Measurements from ENCODE around the gene CERS4.
"Not testable (repeated sequence)": the region's sequence is repeated elsewhere in the genome, so short reads cannot be mapped to it uniquely, and the experiment has no call there.

Gene CERS4

DNA sequence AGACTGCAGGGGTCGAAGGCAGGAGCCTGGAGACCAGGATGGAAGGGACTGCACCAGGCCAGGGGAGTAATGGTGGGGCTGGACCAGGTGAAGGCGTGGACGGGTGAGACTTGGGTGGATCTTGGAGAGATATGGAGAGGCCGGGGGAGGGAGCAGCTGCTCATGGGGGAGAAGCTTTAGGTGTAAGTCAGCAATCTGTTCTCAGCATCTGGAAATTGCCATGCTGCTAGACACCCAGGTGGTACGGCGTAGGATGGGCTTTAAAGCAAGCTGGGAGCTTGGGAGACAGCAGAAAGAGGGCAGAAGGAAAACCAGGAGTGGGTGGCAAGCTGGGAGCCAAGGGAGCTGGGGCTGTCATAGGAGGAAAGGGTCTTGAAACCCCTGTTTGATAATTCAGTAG is 3.0 kb downstream of the CERS4 start:
- in situ Hi-C loops (cut with HindIII; ENCODE audit: low sequenced_read_pairs) = no loop called here
- DNase-seq (ENCODE audit: low read depth, low spot score) = no peak
- TF ChIP-seq, protein P1, sequence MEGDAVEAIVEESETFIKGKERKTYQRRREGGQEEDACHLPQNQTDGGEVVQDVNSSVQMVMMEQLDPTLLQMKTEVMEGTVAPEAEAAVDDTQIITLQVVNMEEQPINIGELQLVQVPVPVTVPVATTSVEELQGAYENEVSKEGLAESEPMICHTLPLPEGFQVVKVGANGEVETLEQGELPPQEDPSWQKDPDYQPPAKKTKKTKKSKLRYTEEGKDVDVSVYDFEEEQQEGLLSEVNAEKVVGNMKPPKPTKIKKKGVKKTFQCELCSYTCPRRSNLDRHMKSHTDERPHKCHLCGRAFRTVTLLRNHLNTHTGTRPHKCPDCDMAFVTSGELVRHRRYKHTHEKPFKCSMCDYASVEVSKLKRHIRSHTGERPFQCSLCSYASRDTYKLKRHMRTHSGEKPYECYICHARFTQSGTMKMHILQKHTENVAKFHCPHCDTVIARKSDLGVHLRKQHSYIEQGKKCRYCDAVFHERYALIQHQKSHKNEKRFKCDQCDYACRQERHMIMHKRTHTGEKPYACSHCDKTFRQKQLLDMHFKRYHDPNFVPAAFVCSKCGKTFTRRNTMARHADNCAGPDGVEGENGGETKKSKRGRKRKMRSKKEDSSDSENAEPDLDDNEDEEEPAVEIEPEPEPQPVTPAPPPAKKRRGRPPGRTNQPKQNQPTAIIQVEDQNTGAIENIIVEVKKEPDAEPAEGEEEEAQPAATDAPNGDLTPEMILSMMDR (IDR thresholded peaks at IDR 0.05; ENCODE audit: low read depth, low read length) = no peak
- no peak overlapping the region for H3K4me3 ChIP-seq (ENCODE audit: low read depth, low read length)

DNA sequence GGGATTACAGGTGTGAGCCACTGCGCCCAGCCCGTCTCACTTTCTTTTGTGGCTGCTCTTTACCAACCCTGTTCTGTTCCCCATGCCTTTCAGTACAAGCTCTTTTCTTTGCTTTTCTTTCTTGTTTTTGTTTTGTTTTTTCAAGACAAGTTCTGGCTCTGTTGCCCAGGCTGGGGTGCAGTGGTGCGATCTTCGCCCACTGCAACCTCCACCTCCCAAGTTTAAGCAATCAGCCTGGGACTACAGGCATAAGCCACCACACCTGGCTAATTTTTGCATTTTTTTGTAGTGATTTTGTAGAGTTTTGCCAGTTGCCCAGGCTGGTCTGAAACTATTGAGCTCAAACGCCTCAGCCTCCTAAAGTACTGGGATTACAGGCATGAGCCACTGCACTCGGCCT is 3.7 kb downstream of the CERS4 start:
- in situ Hi-C loops (cut with HindIII; ENCODE audit: low sequenced_read_pairs) = no loop called here
- H3K4me3 ChIP-seq (ENCODE audit: low read depth, low read length) = no peak overlapping the region
- TF ChIP-seq, protein P1 (IDR thresholded peaks at IDR 0.05; ENCODE audit: low read depth, low read length) = no peak
- DNase-seq (ENCODE audit: low read depth, low spot score) = no peak

DNA sequence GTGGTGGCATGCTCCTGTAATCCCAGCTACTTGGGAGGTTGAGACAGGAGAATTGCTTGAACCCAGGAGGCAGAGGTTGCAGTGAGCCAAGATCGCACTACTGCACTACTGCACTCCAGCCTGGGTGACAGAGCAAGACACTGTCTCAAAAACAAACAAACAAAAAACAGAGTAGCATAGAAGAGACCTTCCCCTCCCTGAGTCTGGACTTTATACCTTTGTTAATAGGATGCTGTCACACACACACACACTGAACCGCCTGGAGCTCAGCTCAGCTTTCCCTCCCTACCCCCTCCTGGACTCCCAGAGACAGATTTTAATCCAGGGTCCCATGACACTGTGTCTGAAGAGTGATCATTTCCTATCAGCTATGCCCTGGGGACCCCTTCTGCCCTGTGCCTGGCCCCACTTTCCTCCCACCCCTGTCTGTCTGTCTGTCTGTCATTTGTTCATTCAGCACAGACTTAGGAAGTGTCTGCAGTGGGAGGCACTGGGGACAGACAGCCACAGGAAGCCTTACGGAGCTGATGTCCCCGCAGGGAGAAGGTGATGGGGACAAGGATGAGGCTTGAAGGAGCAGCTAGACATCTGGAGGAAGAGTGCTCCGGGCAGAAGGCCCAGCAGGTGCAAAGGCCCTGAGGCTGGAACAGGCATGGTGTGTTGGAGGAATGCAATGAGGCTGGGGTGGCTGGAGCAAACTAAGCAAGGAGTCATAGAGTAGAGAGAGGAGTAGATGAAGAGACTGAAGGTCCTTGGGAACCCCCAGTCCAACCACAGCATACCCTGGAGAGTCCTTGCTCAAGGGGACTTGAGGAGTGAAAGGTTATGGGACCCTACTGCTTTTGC is 4.9 kb downstream of the CERS4 start:
- no peak for DNase-seq (ENCODE audit: low read depth, low spot score)
- in situ Hi-C loops (cut with HindIII; ENCODE audit: low sequenced_read_pairs) = no loop called here
- TF ChIP-seq, protein P1 (IDR thresholded peaks at IDR 0.05; ENCODE audit: low read depth, low read length) = no peak
- no peak overlapping the region for H3K4me3 ChIP-seq (ENCODE audit: low read depth, low read length)

DNA sequence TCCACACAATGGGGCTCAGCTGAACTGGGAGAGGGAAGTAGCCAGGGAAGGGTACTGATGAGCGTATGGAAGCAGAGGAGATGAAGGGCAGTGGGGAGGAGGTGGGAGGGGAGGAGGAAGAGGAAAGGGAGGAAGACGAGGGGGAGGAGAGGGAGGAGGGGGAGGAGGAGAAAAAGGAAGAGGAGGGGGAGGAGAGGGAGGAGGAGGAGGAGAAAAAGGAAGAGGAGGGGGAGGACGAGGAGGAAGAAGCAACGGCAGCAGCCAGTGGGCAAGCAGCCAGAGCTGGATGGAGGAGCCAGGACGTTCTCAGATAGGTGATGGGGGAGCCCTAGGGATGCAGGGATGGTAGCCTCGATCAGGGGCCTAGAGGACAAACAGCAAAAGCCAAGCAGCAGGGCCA is 5.6 kb downstream of the CERS4 start:
- H3K4me3 ChIP-seq (ENCODE audit: low read depth, low read length) = no peak overlapping the region
- TF ChIP-seq, protein P1 (IDR thresholded peaks at IDR 0.05; ENCODE audit: low read depth, low read length) = no peak
- no peak for DNase-seq (ENCODE audit: low read depth, low spot score)
- in situ Hi-C loops (cut with HindIII; ENCODE audit: low sequenced_read_pairs) = no loop called here

DNA sequence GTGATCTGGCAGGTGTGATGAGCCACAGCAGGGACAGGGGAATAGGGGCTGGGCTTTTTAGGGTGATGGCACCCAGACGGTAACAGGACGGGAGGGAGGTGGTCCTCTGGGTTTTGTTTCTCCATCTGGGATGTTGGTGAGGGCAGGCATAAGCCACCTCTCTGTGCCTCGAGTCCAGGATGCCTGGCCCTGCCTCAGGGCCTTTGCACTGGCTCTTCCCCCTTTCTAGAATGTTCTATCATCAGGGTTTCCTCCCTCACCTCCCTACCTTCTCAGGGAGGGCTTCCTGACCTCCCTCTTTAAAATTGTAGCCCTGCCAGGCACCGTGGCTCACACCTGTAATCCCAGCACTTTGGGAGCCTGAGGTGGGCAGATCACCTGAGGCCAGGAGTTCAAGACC is 6.6 kb downstream of the CERS4 start:
- no peak for DNase-seq (ENCODE audit: low read depth, low spot score)
- in situ Hi-C loops (cut with HindIII; ENCODE audit: low sequenced_read_pairs) = no loop called here
- TF ChIP-seq, protein P1 (IDR thresholded peaks at IDR 0.05; ENCODE audit: low read depth, low read length) = no peak
- H3K4me3 ChIP-seq (ENCODE audit: low read depth, low read length) = no peak overlapping the region

DNA sequence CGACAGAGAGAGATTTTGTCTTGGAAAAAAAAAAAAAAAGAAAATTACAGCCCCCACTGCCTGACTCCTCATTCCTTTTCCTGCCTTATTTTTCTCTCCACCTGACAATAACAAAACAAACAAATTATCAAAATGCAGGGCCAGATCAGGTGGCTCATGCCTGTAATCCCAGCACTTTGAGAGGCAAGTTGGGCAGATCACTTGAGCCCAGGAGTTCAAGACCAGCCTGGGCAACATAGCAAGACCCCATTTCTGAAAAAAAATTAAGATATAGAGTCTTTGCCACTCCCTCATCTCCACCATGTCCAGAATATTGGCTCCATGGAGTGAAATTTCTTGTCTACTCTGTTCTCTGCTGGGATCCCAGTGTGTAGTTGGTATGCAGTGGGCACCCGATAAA is 7.2 kb downstream of the CERS4 start:
- no peak overlapping the region for H3K4me3 ChIP-seq (ENCODE audit: low read depth, low read length)
- TF ChIP-seq, protein P1 (IDR thresholded peaks at IDR 0.05; ENCODE audit: low read depth, low read length) = no peak
- in situ Hi-C loops (cut with HindIII; ENCODE audit: low sequenced_read_pairs) = no loop called here

DNA sequence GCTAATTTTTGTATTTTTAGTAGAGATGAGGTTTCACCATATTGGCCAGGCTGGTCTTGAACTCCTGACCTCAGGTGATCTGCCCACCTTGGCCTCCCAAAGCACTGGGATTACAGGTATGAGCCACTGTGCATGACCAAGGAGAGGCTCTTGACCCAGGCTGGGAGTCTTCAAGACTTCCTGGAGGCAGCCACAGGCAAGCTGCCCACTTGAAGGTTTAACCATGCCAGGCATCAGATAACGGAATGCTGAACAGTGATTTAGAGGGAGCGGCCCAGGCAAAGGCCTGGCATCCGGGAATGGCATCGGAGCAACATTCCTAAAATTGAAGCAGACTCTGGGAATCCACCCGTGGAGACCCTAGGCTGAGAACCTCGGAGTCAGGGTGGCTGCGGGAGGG is 9.0 kb downstream of the CERS4 start:
- H3K4me3 ChIP-seq (ENCODE audit: low read depth, low read length); in situ Hi-C loops (cut with HindIII; ENCODE audit: low sequenced_read_pairs); DNase-seq (ENCODE audit: low read depth, low spot score): not testable (repeated sequence)

More for the DNA sequence above, 7.2 kb downstream of the CERS4 start:
- DNase-seq (ENCODE audit: low read depth, low spot score) = no peak

Measured in astrocyte of the spinal cord (primary cell).